Tongue (tissue), 2 donors: Measurements from ENCODE around the gene FGF5. TPM values are rescaled to one million over a fixed set of nuclear protein-coding genes. Genes with fewer than 3 reads are reported as not detected.

Experiments used
- DNase-seq: peaks from one replicate; pipeline ENCODE4 v3.0.0-alpha.2; 2015
- total RNA-seq: library from RNA; depleted of rRNA; stranded (reverse); fragments of >200 nt; gene quantifications from one replicate; pipeline ENCODE4 v1.2.3, GENCODE V29; 2014

The FGF5 gene
- total RNA-seq, 1 donor from 2014 or later: not detected

DNA sequence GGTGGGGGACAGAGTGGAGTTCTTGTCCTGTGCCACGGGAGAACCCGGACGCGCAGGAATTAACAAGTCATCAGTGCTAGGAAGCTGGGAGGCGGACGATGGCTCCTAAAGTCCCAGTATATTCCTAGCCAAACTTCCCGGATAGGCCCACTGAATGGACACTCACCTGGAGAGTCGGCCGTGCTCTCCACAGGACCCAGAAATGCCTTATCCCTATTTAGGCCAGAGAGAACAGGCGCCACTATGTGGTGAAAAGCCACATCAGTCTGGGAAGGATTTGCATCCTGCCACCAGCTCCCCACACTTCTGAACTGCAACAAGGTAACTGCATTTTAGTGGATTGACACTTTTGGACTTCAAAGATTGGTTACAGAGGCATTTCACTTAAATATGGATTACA, 70.1 kb downstream of the FGF5 start:
- peak; percentile 14 for DNase-seq

- no peak for DNase-seq
These were observed 73.6 kb downstream of the FGF5 start for GRCh38 chr4:80340036-80340435.

Other genes starting within 250 kb of the FGF5 start
- gene ANTXR2, start 193.4 kb upstream of the FGF5 start, total RNA-seq: 96.0 TPM
- gene PRDM8, start 69.2 kb upstream of the FGF5 start, total RNA-seq: 8.4 TPM
- gene CFAP299, start 69.1 kb downstream of the FGF5 start, total RNA-seq: not detected